HepG2 (cell line): ENCODE measurements around the gene FAF2. TPM values are rescaled to one million over a fixed set of nuclear protein-coding genes. Genes with fewer than 3 reads are reported as not detected.

Source experiments
- ATAC-seq: fragments of 200-7000 bp; cut with Tn5 transposase; 3 replicates; pipeline ENCODE4 v1.9.1; 2020; ENCODE audit warnings: mild to moderate bottlenecking, moderate library complexity
- BruUV-seq: library from RNA; stranded (reverse); fragments of 400-500 nt; replicated peaks from 2 replicates; lab custom pipeline; 2021; lab: Mats Ljungman, UMichigan
- CTCF ChIA-PET: fragments of 300-600 bp; formaldehyde crosslinking; extraction: SDS; loops from one replicate; lab custom pipeline; 2021; ENCODE audit warnings: low total read pairs, inconsistent platforms, low intra/inter-chr PET ratio; lab: Yijun Ruan, JAX
- POLR2A ChIA-PET: fragments of 350-600 bp; sonication (Branson Sonifier 250); formaldehyde crosslinking; loops from one replicate; lab custom pipeline; 2020; ENCODE audit warnings: antibody characterized with exemption, inconsistent platforms; lab: Yijun Ruan, JAX
- DNase-seq: peaks from one replicate; pipeline ENCODE4 v3.0.0-alpha.2; 2015; ENCODE audit warnings: low spot score
- FAIRE-seq: peaks from 3 replicates; lab custom pipeline; 2011; peaks lifted over from hg19 to GRCh38; lab: Jason Lieb, UNC
- H2AFZ ChIP-seq: one replicate; pipeline ENCODE4 v1.6.1; 2011; ENCODE audit warnings: low read length, inconsistent platforms
- H3K27ac ChIP-seq: fragments of 300-600 bp; 3 replicates; pipeline ENCODE4 v1.8.0; 2011; ENCODE audit warnings: mixed run types, mild to moderate bottlenecking, mixed read lengths, low read length, inconsistent platforms; ENCODE audit not compliant: insufficient read depth; ENCODE audit errors: extremely low read length
- H3K27me3 ChIP-seq, 2 experiments: fragments of 200-600 bp in 1 of 2; 2 replicates in 1 of 2; 3 replicates in 1 of 2; pipeline versions ENCODE4 v1.6.0 to v1.8.0; 2011; ENCODE audit warnings: low read length in 2 of 2, mild to moderate bottlenecking in 2 of 2, moderate library complexity in 2 of 2, inconsistent platforms in 1 of 2; ENCODE audit not compliant: insufficient read depth in 2 of 2, control insufficient read depth in 1 of 2
- H3K36me3 ChIP-seq, 2 experiments: fragments of 200-600 bp in 1 of 2; replicated peaks in 1 of 2; 2 replicates in 1 of 2; 3 replicates in 1 of 2; pipeline versions ENCODE4 v1.5.1 to v1.8.0; 2011; ENCODE audit warnings: low read length in 2 of 2, inconsistent platforms in 1 of 2; ENCODE audit not compliant: insufficient read depth in 2 of 2, control insufficient read depth in 1 of 2
- H3K4me1 ChIP-seq: 2 replicates; pipeline ENCODE4 v1.5.1; 2012; ENCODE audit warnings: low read length, inconsistent platforms; ENCODE audit not compliant: insufficient read depth
- H3K4me2 ChIP-seq: 2 replicates; pipeline ENCODE4 v1.6.0; 2011; ENCODE audit warnings: low read depth, low read length, inconsistent platforms
- H3K4me3 ChIP-seq, 3 experiments: fragments of 200-600 bp in 1 of 3; sonication (generic), shearing (Covaris generic) in 1 of 3; replicated peaks in 1 of 3; 2 replicates each; pipeline ENCODE4 v1.5.1; 2011 to 2016; ENCODE audit warnings: low read length in 3 of 3, inconsistent platforms in 2 of 3, low read depth in 2 of 3, mild to moderate bottlenecking in 2 of 3, control low read depth in 1 of 3, mixed read lengths in 1 of 3; ENCODE audit not compliant: insufficient read depth in 1 of 3
- H3K79me2 ChIP-seq: one replicate; pipeline ENCODE4 v1.6.1; 2011; ENCODE audit warnings: low read length, inconsistent platforms; ENCODE audit not compliant: insufficient read depth
- H3K9ac ChIP-seq: 2 replicates; pipeline ENCODE4 v1.6.0; 2011; ENCODE audit warnings: mild to moderate bottlenecking, low read depth, low read length, inconsistent platforms; ENCODE audit not compliant: insufficient read depth
- H3K9me3 ChIP-seq: 2 replicates; pipeline ENCODE4 v1.5.1; 2012; ENCODE audit warnings: mild to moderate bottlenecking, low read length
- H4K20me1 ChIP-seq: 2 replicates; pipeline ENCODE4 v1.6.0; 2011; ENCODE audit warnings: inconsistent platforms, mild to moderate bottlenecking, low read length, moderate library complexity; ENCODE audit not compliant: insufficient read depth
- DRAP1 ChIP-seq: IDR thresholded peaks from 2 replicates; pipeline ENCODE4 v1.6.1; 2016; ENCODE audit warnings: missing genetic modification reagents, missing compliant biosample characterization
- EHMT2 ChIP-seq: fragments of 200-600 bp; sonication (generic); IDR thresholded peaks from 2 replicates; pipeline ENCODE4 v1.7.0; 2017; ENCODE audit warnings: antibody characterized with exemption, low read depth, low read length, borderline replicate concordance
- IRX3 ChIP-seq: sonication (generic); formaldehyde crosslinking; IDR thresholded peaks from 2 replicates; pipeline ENCODE4 v1.8.1; 2023; ENCODE audit warnings: mild to moderate bottlenecking, low read depth, missing genetic modification reagents, borderline replicate concordance
- MATR3 ChIP-seq: sonication (generic); formaldehyde crosslinking; IDR thresholded peaks from 2 replicates; pipeline ENCODE4 v1.4.0; 2020; ENCODE audit warnings: missing genetic modification reagents
- PAX8 ChIP-seq: sonication (generic); formaldehyde crosslinking; IDR thresholded peaks from 2 replicates; pipeline ENCODE4 v1.8.0; 2022; ENCODE audit warnings: mild to moderate bottlenecking, missing genetic modification reagents, borderline replicate concordance
- TBP ChIP-seq: sonication (generic); formaldehyde crosslinking; IDR thresholded peaks from 2 replicates; pipeline ENCODE4 v1.5.0; 2020; ENCODE audit warnings: missing genetic modification reagents
- TOPORS ChIP-seq: sonication (generic); formaldehyde crosslinking; IDR thresholded peaks from 2 replicates; pipeline ENCODE4 v1.8.0; 2023; ENCODE audit warnings: mild to moderate bottlenecking, missing genetic modification reagents
- YY1 ChIP-seq: IDR thresholded peaks from 2 replicates; pipeline ENCODE4 v1.6.1; 2011; ENCODE audit warnings: low read length, low read depth, moderate library complexity, mild to moderate bottlenecking; ENCODE audit not compliant: insufficient read depth, insufficient replicate concordance
- ZBTB25 ChIP-seq: IDR thresholded peaks from 2 replicates; pipeline ENCODE4 v1.6.1; 2018; ENCODE audit warnings: missing genetic modification reagents
- ZHX2 ChIP-seq, 2 experiments: sonication (generic) in 1 of 2; formaldehyde crosslinking in 1 of 2; IDR thresholded peaks; 2 replicates each; pipeline versions ENCODE4 v1.6.1 to v1.9.0; 2014 to 2022; ENCODE audit warnings: antibody characterized with exemption in 1 of 2, borderline replicate concordance in 1 of 2, inconsistent platforms in 1 of 2, low read depth in 1 of 2, missing genetic modification reagents in 1 of 2
- ZNF788 ChIP-seq: sonication (generic); formaldehyde crosslinking; IDR thresholded peaks from 2 replicates; pipeline ENCODE4 v1.5.0; 2020; ENCODE audit warnings: mild to moderate bottlenecking, missing genetic modification reagents, borderline replicate concordance
- ZNF790 ChIP-seq: sonication (generic); formaldehyde crosslinking; IDR thresholded peaks from 2 replicates; pipeline ENCODE4 v1.8.0; 2022; ENCODE audit warnings: missing genetic modification reagents, mild to moderate bottlenecking, borderline replicate concordance
- WGBS: methylation state at CpG from one replicate; pipeline ENCODE4 v1.1.6; 2017; ENCODE audit warnings: low lambda C conversion rate; 5-methylcytosine and 5-hydroxymethylcytosine counted together
- in situ Hi-C: cut with HindIII; loops from 2 replicates; pipeline ENCODE4 v1.10.0; 2017; ENCODE audit warnings: low pct_unique_long_range_greater_than_20kb; ENCODE audit not compliant: extremely low pct_ligation_motif_present
- intact Hi-C: fragments of 100-400 bp; cut with micrococcal nuclease; formaldehyde crosslinking; loops from one replicate; pipeline ENCODE4 v1.10.0; 2022; ENCODE audit not compliant: unreplicated experiment
- polyA plus RNA-seq, 8 experiments: library from polyadenylated mRNA; depleted of rRNA in 3 of 8; stranded (reverse) in 7 of 8; unstranded in 1 of 8; fragments of >200 nt; fragmentation: Illumina TruSeq in 4 of 8; extraction: Trizol in 4 of 8; gene quantifications; 2 replicates each; pipeline versions ENCODE4 v1.2.1 to v1.2.3, GENCODE V29; 2011 to 2016; ENCODE audit warnings: low read depth in 4 of 8, missing spikeins in 1 of 8, mixed read lengths in 1 of 8; ENCODE audit not compliant: insufficient read depth in 1 of 8
- total RNA-seq, 5 experiments: library from RNA; depleted of rRNA; stranded (reverse); fragments of >200 nt; fragmentation: Illumina TruSeq; extraction: Trizol; gene quantifications; 2 replicates each; pipeline ENCODE4 v1.2.3, GENCODE V29; 2016; ENCODE audit warnings: low read depth in 1 of 5
- TF ChIP-seq, protein P1 (sequence below): sonication (generic); formaldehyde crosslinking; IDR thresholded peaks from 2 replicates; pipeline ENCODE4 v1.5.0; 2020; ENCODE audit warnings: mild to moderate bottlenecking, missing genetic modification reagents, moderate library complexity
- TF ChIP-seq, protein P2 (sequence below): fragments of 450-650 bp; IDR thresholded peaks from 2 replicates; pipeline ENCODE4 v1.6.1; 2017

FAF2 gene
- total and polyA plus RNA-seq, 2 of the 13 experiments (the other 11 are each of a cell fraction or from before 2014, with no cell fraction given), result 27.8 to 34.3 TPM

- ATAC-seq (no peak), DNase-seq (no peak), FAIRE-seq (no peak)
- intact Hi-C loops, result no loop called here
- in situ Hi-C loops, result loop anchor here (25.0 kb wide), 1 partner anchor 563 kb away; the partner anchor contains the start of gene CPLX2
- no peak overlapping the region for H3K27ac ChIP-seq
- H3K4me3 ChIP-seq, result no peak overlapping the region
- peaks cover 12% of the 10 kb centered on the region for H3K4me1 ChIP-seq
- ChIA-PET CTCF (no interaction called here), POLR2A (no interaction called here)
- no peak overlapping the region for H3K9ac ChIP-seq
- no peaks in the 10 kb centered on the region for H3K9me3 ChIP-seq
- WGBS, result 61% methylated on average over 1 of the region's 1 CpG
- no peaks in the 10 kb centered on the region for H3K36me3 ChIP-seq
- H3K79me2 ChIP-seq, result no peaks in the 10 kb centered on the region
- BruUV-seq, result no TSS peak
- H4K20me1 ChIP-seq, result no peaks in the 10 kb centered on the region
- H3K4me2 ChIP-seq, result no peak overlapping the region
- no peaks in the 10 kb centered on the region for H3K27me3 ChIP-seq
- no peak overlapping the region for H2AFZ ChIP-seq
- no peak for TF ChIP-seq MATR3 (CRISPR knock-in tag)
- TF ChIP-seq ZHX2 (IDR thresholded peaks at IDR 0.05; ENCODE audit: low read depth), result no peak
- no peak for TF ChIP-seq ZHX2 (CRISPR knock-in tag; IDR thresholded peaks at IDR 0.05; ENCODE audit: borderline replicate concordance)
- TF ChIP-seq, protein P1, sequence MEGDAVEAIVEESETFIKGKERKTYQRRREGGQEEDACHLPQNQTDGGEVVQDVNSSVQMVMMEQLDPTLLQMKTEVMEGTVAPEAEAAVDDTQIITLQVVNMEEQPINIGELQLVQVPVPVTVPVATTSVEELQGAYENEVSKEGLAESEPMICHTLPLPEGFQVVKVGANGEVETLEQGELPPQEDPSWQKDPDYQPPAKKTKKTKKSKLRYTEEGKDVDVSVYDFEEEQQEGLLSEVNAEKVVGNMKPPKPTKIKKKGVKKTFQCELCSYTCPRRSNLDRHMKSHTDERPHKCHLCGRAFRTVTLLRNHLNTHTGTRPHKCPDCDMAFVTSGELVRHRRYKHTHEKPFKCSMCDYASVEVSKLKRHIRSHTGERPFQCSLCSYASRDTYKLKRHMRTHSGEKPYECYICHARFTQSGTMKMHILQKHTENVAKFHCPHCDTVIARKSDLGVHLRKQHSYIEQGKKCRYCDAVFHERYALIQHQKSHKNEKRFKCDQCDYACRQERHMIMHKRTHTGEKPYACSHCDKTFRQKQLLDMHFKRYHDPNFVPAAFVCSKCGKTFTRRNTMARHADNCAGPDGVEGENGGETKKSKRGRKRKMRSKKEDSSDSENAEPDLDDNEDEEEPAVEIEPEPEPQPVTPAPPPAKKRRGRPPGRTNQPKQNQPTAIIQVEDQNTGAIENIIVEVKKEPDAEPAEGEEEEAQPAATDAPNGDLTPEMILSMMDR (CRISPR knock-in tag), result no peak
- TF ChIP-seq ZBTB25 (CRISPR knock-in tag), result no peak
- no peak for TF ChIP-seq DRAP1
- TF ChIP-seq PAX8 (CRISPR knock-in tag), result no peak
- no peak for TF ChIP-seq ZNF788 (CRISPR knock-in tag)
- no peak for TF ChIP-seq YY1
- no peak for TF ChIP-seq TBP (CRISPR knock-in tag)
- TF ChIP-seq TOPORS (CRISPR knock-in tag), result no peak
- TF ChIP-seq, protein P2, sequence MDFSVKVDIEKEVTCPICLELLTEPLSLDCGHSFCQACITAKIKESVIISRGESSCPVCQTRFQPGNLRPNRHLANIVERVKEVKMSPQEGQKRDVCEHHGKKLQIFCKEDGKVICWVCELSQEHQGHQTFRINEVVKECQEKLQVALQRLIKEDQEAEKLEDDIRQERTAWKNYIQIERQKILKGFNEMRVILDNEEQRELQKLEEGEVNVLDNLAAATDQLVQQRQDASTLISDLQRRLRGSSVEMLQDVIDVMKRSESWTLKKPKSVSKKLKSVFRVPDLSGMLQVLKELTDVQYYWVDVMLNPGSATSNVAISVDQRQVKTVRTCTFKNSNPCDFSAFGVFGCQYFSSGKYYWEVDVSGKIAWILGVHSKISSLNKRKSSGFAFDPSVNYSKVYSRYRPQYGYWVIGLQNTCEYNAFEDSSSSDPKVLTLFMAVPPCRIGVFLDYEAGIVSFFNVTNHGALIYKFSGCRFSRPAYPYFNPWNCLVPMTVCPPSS, result no peak
- TF ChIP-seq ZNF790, result no peak
- TF ChIP-seq IRX3 (CRISPR knock-in tag), result no peak
- TF ChIP-seq EHMT2, result no peak
These were observed 22.4 kb upstream of the FAF2 start for GRCh38 chr5:176425791-176426190.
